Caco-2 (cell line): ENCODE measurements around the gene VIPR2. TPM values are rescaled to one million over a fixed set of nuclear protein-coding genes. Genes with fewer than 3 reads are reported as not detected.

Source experiments
- BruUV-seq: library from RNA; stranded (reverse); fragments of 400-500 nt; replicated peaks from 2 replicates; lab custom pipeline; 2021; lab: Mats Ljungman, UMichigan
- CTCF ChIA-PET: fragments of 300-600 bp; sonication (Branson Sonifier 250); formaldehyde crosslinking; loops from one replicate; lab custom pipeline; 2022; ENCODE audit warnings: antibody characterized with exemption; lab: Charles Lee
- POLR2A ChIA-PET: fragments of 300-600 bp; sonication (Branson Sonifier 250); formaldehyde crosslinking; loops from one replicate; lab custom pipeline; 2022; ENCODE audit warnings: antibody characterized with exemption; lab: Charles Lee
- DNase-seq, 2 experiments: peaks; one replicate each; pipeline versions ENCODE4 v3.0.0 to v3.0.0-alpha.2; 2020 to 2022
- H3K27me3 ChIP-seq: replicated peaks from 2 replicates; pipeline ENCODE4 v1.6.0; 2011; ENCODE audit warnings: low read length; ENCODE audit not compliant: control insufficient read depth, insufficient read depth
- H3K36me3 ChIP-seq: 2 replicates; pipeline ENCODE4 v1.5.1; 2011; ENCODE audit warnings: low read length; ENCODE audit not compliant: control insufficient read depth, insufficient read depth
- H3K4me1 ChIP-seq: fragments of 250-450 bp; sonication (Bioruptor Pico); 2 replicates; pipeline ENCODE4 v1.5.1; 2020; ENCODE audit warnings: mild to moderate bottlenecking
- H3K4me3 ChIP-seq: 2 replicates; pipeline ENCODE4 v1.5.1; 2011; ENCODE audit warnings: low read depth, mild to moderate bottlenecking, control low read depth, low read length
- H3K9me3 ChIP-seq: fragments of 250-450 bp; sonication (Bioruptor Pico); 2 replicates; pipeline ENCODE4 v1.5.1; 2020; ENCODE audit warnings: mild to moderate bottlenecking, moderate library complexity
- H3K27ac Mint-ChIP-seq: one replicate; pipeline ENCODE4 v1.8.0; 2022; ENCODE audit warnings: mixed read lengths; ENCODE audit not compliant: unreplicated experiment
- H3K27me3 Mint-ChIP-seq: one replicate; pipeline ENCODE4 v1.8.0; 2022; ENCODE audit warnings: mixed read lengths; ENCODE audit not compliant: insufficient read depth, unreplicated experiment
- H3K36me3 Mint-ChIP-seq: one replicate; pipeline ENCODE4 v1.8.0; 2022; ENCODE audit warnings: mild to moderate bottlenecking, mixed read lengths; ENCODE audit not compliant: insufficient read depth, unreplicated experiment
- H3K4me1 Mint-ChIP-seq: one replicate; pipeline ENCODE4 v1.8.0; 2022; ENCODE audit warnings: low read depth, mixed read lengths; ENCODE audit not compliant: unreplicated experiment
- H3K4me3 Mint-ChIP-seq: one replicate; pipeline ENCODE4 v1.8.0; 2022; ENCODE audit warnings: mild to moderate bottlenecking, moderate library complexity, mixed read lengths; ENCODE audit not compliant: unreplicated experiment
- H3K9me3 Mint-ChIP-seq: one replicate; pipeline ENCODE4 v1.8.0; 2022; ENCODE audit warnings: mixed read lengths; ENCODE audit not compliant: unreplicated experiment
- intact Hi-C: fragments of 100-400 bp; cut with micrococcal nuclease; formaldehyde crosslinking; loops from one replicate; pipeline ENCODE4 v1.10.0; 2022; ENCODE audit not compliant: unreplicated experiment
- total RNA-seq: library from RNA; stranded (reverse); gene quantifications from 2 replicates; pipeline ENCODE4 v1.2.3, GENCODE V29; 2022
- TF ChIP-seq, protein P1 (sequence below), 2 experiments: fragments of 200-600 bp in 1 of 2; IDR thresholded peaks; 1 replicate in 1 of 2; 2 replicates in 1 of 2; pipeline versions ENCODE4 v1.5.1 to v1.8.0; 2011 to 2022; ENCODE audit warnings: antibody characterized with exemption in 1 of 2, control low read depth in 1 of 2, inconsistent platforms in 1 of 2, low read depth in 1 of 2, low read length in 1 of 2, mild to moderate bottlenecking in 1 of 2, moderate library complexity in 1 of 2; ENCODE audit not compliant: insufficient read depth in 1 of 2, severe bottlenecking in 1 of 2, unreplicated experiment in 1 of 2

VIPR2 gene
- total RNA-seq, 1 experiment from 2014 or later, result not detected

DNA sequence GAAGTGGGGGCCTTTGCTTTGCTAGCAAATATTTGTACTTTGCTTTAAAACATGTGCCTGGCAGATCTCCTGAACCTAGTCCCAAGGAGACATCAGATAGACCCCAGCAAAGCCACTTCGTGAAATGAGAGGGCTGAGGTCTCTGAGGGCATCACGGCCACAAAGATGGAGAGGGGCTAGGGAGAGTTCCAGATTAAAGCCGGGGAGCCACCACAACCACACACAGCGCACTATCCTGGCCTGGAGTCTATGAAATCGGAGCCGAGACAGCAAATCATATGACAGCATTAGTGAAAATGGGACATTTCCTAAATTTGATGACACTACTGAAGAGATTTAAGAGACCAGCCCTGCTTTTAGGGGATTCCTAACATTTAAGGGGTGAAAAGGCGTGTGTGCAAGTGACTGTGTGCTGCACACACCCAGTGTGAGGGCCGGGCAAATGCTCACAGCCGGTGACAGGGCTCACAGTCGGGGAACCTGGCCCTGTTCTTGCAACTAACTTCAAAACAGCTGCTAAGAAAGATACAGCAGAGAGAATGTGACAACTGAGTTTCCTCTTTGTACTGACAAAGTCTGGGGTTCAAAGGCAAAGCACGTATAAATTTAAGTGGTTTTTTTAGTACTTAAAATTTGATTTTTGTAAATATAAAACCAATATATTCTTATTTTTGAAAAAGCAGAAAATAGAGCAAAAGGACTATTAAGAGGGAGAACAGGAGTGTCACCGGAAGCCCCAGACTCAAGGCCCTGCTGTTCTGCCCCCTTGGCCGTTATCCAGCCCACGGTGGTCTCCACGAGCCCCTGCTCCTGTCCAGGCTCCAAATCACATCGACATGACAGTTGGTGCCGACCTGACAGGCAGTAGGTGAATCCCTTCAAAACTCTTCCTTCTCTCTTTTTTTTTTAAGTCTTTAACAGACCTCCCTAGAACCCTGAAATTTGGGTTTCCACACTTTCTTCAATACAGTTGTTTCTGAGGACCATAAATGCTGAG, 49.5 kb downstream of the VIPR2 start:
- H3K27ac Mint-ChIP-seq, result no peak overlapping the region
- H3K4me3 Mint-ChIP-seq, result no peak overlapping the region
- H3K27me3 Mint-ChIP-seq, result peaks cover 4% of the 10 kb centered on the region
- no peaks in the 10 kb centered on the region for H3K9me3 Mint-ChIP-seq
- POLR2A ChIA-PET, result no interaction called here
- TF ChIP-seq, protein P1, sequence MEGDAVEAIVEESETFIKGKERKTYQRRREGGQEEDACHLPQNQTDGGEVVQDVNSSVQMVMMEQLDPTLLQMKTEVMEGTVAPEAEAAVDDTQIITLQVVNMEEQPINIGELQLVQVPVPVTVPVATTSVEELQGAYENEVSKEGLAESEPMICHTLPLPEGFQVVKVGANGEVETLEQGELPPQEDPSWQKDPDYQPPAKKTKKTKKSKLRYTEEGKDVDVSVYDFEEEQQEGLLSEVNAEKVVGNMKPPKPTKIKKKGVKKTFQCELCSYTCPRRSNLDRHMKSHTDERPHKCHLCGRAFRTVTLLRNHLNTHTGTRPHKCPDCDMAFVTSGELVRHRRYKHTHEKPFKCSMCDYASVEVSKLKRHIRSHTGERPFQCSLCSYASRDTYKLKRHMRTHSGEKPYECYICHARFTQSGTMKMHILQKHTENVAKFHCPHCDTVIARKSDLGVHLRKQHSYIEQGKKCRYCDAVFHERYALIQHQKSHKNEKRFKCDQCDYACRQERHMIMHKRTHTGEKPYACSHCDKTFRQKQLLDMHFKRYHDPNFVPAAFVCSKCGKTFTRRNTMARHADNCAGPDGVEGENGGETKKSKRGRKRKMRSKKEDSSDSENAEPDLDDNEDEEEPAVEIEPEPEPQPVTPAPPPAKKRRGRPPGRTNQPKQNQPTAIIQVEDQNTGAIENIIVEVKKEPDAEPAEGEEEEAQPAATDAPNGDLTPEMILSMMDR (IDR thresholded peaks at IDR 0.05; ENCODE audit: insufficient read depth in 1 of 2, low read depth in 1 of 2, low read length in 1 of 2, severe bottlenecking in 1 of 2, unreplicated experiment in 1 of 2), result no peak
- no peak for DNase-seq
- H3K4me1 Mint-ChIP-seq, result no peaks in the 10 kb centered on the region
- H3K9me3 ChIP-seq, result no peaks in the 10 kb centered on the region
- CTCF ChIA-PET, result no interaction called here
- H3K4me1 ChIP-seq, result no peaks in the 10 kb centered on the region
- no TSS peak for BruUV-seq
- H3K4me3 ChIP-seq, result no peak overlapping the region
- H3K27me3 ChIP-seq, result no peaks in the 10 kb centered on the region
- H3K36me3 Mint-ChIP-seq, result peaks cover 4% of the 10 kb centered on the region
- H3K36me3 ChIP-seq, result no peaks in the 10 kb centered on the region
- intact Hi-C loops, result no loop called here

DNA sequence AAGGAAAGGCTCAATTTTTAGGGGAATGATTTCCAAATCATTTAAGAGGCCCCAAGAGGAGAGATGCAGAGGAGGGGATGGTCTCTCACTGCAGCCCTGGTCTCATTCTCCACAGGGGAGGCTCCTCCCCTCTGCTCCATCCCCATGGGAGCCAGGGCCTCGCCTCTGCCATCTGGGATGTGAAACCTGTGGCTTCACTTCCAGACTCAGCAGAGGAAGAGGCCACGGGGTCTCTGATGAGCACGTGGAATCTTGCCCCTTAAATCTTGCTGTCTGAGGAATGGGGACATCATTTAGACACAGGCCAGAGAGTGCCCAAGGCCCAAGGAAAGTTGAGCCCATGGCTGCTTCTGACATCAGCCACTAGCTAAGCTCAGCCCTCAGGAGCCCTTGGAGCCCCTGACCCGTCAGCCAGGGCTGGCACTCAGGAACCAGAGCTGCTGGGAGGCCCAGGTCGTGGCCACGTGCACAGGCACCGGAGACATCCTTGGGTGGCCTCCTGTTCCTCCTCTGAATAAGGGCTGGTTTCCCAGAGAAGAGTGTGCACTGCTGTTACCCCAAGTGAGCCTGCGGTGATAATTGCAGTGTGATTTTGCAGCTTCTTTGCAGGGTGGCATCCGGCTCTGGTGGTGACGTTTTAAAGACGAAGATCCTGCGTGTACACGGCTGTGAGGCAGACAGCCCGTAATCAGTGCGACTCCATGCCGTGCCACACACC, 50.5 kb downstream of the VIPR2 start:
- no TSS peak for BruUV-seq
- H3K4me1 Mint-ChIP-seq, result no peaks in the 10 kb centered on the region
- intact Hi-C loops, result no loop called here
- H3K36me3 Mint-ChIP-seq, result peaks cover 4% of the 10 kb centered on the region
- H3K27me3 Mint-ChIP-seq, result peaks cover 7% of the 10 kb centered on the region
- no peak overlapping the region for H3K27ac Mint-ChIP-seq
- CTCF ChIA-PET, result no interaction called here
- H3K36me3 ChIP-seq, result no peaks in the 10 kb centered on the region
- no peaks in the 10 kb centered on the region for H3K9me3 ChIP-seq
- TF ChIP-seq, protein P1 (IDR thresholded peaks at IDR 0.05; ENCODE audit: insufficient read depth in 1 of 2, low read depth in 1 of 2, low read length in 1 of 2, severe bottlenecking in 1 of 2, unreplicated experiment in 1 of 2), result no peak
- H3K4me1 ChIP-seq, result no peaks in the 10 kb centered on the region
- DNase-seq, result peak in 1 of 2 experiments; percentile 23
- no peak overlapping the region for H3K4me3 ChIP-seq
- H3K4me3 Mint-ChIP-seq, result no peak overlapping the region
- H3K27me3 ChIP-seq, result no peaks in the 10 kb centered on the region
- no peaks in the 10 kb centered on the region for H3K9me3 Mint-ChIP-seq
- POLR2A ChIA-PET, result no interaction called here

DNA sequence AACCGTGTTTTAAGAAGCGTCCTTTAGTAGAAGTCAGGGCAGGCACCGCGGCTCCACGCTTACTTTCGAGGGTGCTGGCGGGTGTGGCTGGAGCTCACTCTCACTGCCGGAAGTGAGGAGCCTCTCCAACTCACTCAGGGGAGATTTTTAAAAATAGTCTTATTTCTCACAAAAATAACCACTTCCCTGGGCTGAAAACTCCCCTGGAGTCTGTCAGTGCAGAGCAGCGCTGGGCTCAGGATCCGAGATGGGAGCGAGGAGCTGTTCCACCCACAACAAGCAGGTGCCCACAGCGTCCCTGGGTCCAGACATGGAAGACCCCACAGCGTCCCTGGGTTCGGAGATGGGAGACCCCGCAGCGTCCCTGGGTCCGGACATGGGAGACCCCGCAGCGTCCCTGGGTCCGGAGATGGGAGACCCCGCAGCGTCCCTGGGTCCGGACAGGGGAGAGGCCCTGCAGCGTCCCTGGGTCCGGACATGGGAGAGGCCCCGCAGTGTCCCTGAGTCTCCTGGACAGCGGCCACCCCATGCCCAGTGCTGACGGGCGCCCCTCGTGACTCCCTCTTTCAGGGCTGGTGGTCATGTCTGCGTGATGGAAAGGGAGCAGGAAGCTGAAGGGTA, 51.2 kb downstream of the VIPR2 start:
- BruUV-seq, result no TSS peak
- Mint-ChIP-seq H3K9me3 (no peaks in the 10 kb centered on the region), H3K27me3 (peaks cover 7% of the 10 kb centered on the region), H3K4me1 (no peaks in the 10 kb centered on the region), H3K4me3 (no peak overlapping the region), H3K27ac (no peak overlapping the region), H3K36me3 (peaks cover 4% of the 10 kb centered on the region)
- Histone ChIP-seq H3K36me3 (no peaks in the 10 kb centered on the region), H3K4me3 (no peak overlapping the region), H3K27me3 (no peaks in the 10 kb centered on the region), H3K9me3 (no peaks in the 10 kb centered on the region), H3K4me1 (no peaks in the 10 kb centered on the region)
- no peak for DNase-seq
- TF ChIP-seq, protein P1 (IDR thresholded peaks at IDR 0.05; ENCODE audit: insufficient read depth in 1 of 2, low read depth in 1 of 2, low read length in 1 of 2, severe bottlenecking in 1 of 2, unreplicated experiment in 1 of 2), result no peak
- ChIA-PET CTCF (no interaction called here), POLR2A (no interaction called here)
- intact Hi-C loops, result no loop called here
